Transverse colon (tissue), 4 donors: ENCODE results near the gene GOLGA6A. TPM values are rescaled to one million over a fixed set of nuclear protein-coding genes. Genes with fewer than 3 reads are reported as not detected.

ENCODE experiments used
- DNase-seq: peaks from one replicate; pipeline ENCODE4 v3.0.0-alpha.2; 2019
- H3K27ac ChIP-seq, 4 donors: fragments of 200-600 bp; sonication (generic); 2 replicates each; pipeline ENCODE4 v1.5.1; 2016 to 2018; ENCODE audit warnings: inconsistent platforms in 4 of 4
- H3K27me3 ChIP-seq: fragments of 200-600 bp; sonication (generic); 2 replicates; pipeline ENCODE4 v1.5.1; 2017; ENCODE audit warnings: inconsistent platforms
- H3K36me3 ChIP-seq, 4 donors: fragments of 200-600 bp; sonication (generic); 2 replicates each; pipeline ENCODE4 v1.5.1; 2017 to 2019; ENCODE audit warnings: inconsistent platforms in 4 of 4
- H3K4me1 ChIP-seq, 4 donors: fragments of 200-600 bp; sonication (generic); 2 replicates each; pipeline ENCODE4 v1.5.1; 2017 to 2020; ENCODE audit warnings: inconsistent platforms in 4 of 4
- H3K4me3 ChIP-seq, 4 donors: fragments of 200-600 bp; sonication (generic); 1 replicate in 1 of 4; 2 replicates in 3 of 4; pipeline versions ENCODE4 v1.5.1 to v1.6.1; 2017 to 2019; ENCODE audit warnings: inconsistent platforms in 4 of 4
- H3K9me3 ChIP-seq, 2 donors: fragments of 200-600 bp; sonication (generic); 2 replicates each; pipeline ENCODE4 v1.5.1; 2017 to 2019; ENCODE audit warnings: inconsistent platforms in 2 of 2
- EP300 ChIP-seq: sonication (generic); formaldehyde crosslinking; IDR thresholded peaks from one replicate; pipeline ENCODE4 v1.6.1; 2017; ENCODE audit warnings: antibody characterized with exemption, low read depth
- POLR2A ChIP-seq: fragments of 450-650 bp; IDR thresholded peaks from one replicate; pipeline ENCODE4 v1.6.1; 2016; ENCODE audit warnings: antibody characterized with exemption, mild to moderate bottlenecking, moderate library complexity
- POLR2AphosphoS5 ChIP-seq, 3 donors: sonication (generic); formaldehyde crosslinking; IDR thresholded peaks; one replicate each; pipeline ENCODE4 v1.6.1; 2016; ENCODE audit warnings: antibody characterized with exemption in 3 of 3
- WGBS, 2 donors: methylation state at CpG; one replicate each; pipeline ENCODE4 v1.1.5; 2018; ENCODE audit warnings: low coverage in 1 of 2; 5-methylcytosine and 5-hydroxymethylcytosine counted together
- in situ Hi-C, 4 donors: fragments of 200-750 bp; cut with MboI; loops; one replicate each; pipeline versions ENCODE4 v1.15.0 to v1.15.1; 2017; ENCODE audit warnings: low sequenced_read_pairs in 3 of 4, low pct_ligation_motif_present in 1 of 4, low pct_unique_long_range_greater_than_20kb in 1 of 4
- intact Hi-C: fragments of 100-400 bp; cut with DNase I; formaldehyde crosslinking; loops from one replicate; pipeline ENCODE4 v1.15.1; 2023; ENCODE audit warnings: low total_unique reads
- total RNA-seq, 4 donors: library from RNA; depleted of rRNA; stranded (reverse); fragments of >200 nt; gene quantifications; one replicate each; pipeline ENCODE4 v1.1.0, GENCODE V29; 2016
- TF ChIP-seq, protein P1 (sequence below), 5 experiments: fragments of 200-600 bp in 3 of 5; fragments of 450-650 bp in 2 of 5; sonication (generic) in 3 of 5; IDR thresholded peaks; 1 replicate in 2 of 5; 2 replicates in 3 of 5; pipeline ENCODE4 v1.5.1; 2016 to 2017; ENCODE audit warnings: antibody characterized with exemption in 5 of 5, inconsistent platforms in 3 of 5, mild to moderate bottlenecking in 2 of 5, moderate library complexity in 1 of 5

The GOLGA6A gene
- total RNA-seq, 4 donors from 2014 or later: not detected

DNA sequence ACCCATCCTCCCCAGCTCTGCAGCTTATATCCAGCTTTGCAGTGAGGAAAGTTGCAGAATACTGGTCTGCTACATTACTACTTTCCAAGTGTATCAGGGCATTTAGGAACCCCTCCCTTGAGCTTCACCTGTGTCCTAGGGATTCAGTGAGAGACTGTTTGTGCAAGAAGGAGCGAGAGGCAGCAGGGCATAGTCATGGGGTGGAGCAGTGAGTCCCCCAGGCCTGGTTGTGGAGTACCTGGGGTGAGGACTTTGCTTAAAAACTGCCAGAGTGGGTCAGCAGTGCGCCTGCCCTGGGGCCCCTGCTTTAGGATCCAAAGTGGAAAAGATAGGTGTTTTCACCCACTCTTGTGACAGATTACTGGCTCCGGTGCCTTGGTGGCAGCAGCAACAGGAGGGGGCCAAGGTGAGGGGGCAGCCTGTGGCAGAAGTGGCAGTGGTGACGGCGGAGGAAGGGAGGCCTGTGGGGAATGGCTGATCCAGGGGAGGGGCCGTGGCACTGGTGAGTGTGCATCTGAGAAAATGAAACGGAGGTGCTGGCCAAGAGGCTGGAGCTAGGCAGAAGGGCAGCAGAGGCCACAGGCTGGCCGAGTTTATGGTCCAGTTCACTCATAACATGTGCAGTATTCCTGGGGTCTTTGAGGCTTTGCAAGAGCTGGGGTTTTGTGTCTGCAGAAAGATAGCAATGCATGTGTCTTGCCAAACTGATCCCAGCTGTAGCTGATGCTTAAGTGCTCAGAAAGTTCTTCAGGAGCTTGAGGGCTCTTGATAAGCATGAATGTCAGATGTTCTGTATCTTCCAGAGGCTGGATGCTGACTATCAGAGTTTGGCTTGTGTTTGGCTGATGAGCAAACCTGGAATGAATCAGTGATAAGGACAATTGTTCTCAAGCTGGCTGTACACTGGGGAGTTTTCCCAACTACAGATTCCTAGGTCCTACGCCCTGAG is 43.4 kb downstream of the GOLGA6A start:
- in situ Hi-C loops (loop anchor here in 1 of 4 donors (10.0 kb wide), 1 partner anchor 54 kb away; no protein-coding TSS in a partner anchor), intact Hi-C loops (loop anchor here (2.0 kb wide), 1 partner anchor 66 kb away; no protein-coding TSS in a partner anchor)
- Histone ChIP-seq H3K27ac (peak overlapping the region; percentile 6 to 76 (median 64)), H3K36me3 (peaks cover 0 to 8% (median 0%) of the 10 kb centered on the region in 4 donors), H3K9me3 (no peaks in the 10 kb centered on the region), H3K4me3 (no peak overlapping the region), H3K4me1 (peaks cover 2 to 21% (median 11%) of the 10 kb centered on the region in 4 donors), H3K27me3 (no peaks in the 10 kb centered on the region)
- WGBS, 2 donors: 81% methylated on average over 8 of the region's 9 CpGs; no CpG with 5 or more reads in 1 of the 2 donors
- DNase-seq: no peak
- TF ChIP-seq POLR2AphosphoS5 (IDR thresholded peaks at IDR 0.05): no peak
- TF ChIP-seq POLR2A: no peak
- TF ChIP-seq EP300: no peak
- TF ChIP-seq, protein P1, sequence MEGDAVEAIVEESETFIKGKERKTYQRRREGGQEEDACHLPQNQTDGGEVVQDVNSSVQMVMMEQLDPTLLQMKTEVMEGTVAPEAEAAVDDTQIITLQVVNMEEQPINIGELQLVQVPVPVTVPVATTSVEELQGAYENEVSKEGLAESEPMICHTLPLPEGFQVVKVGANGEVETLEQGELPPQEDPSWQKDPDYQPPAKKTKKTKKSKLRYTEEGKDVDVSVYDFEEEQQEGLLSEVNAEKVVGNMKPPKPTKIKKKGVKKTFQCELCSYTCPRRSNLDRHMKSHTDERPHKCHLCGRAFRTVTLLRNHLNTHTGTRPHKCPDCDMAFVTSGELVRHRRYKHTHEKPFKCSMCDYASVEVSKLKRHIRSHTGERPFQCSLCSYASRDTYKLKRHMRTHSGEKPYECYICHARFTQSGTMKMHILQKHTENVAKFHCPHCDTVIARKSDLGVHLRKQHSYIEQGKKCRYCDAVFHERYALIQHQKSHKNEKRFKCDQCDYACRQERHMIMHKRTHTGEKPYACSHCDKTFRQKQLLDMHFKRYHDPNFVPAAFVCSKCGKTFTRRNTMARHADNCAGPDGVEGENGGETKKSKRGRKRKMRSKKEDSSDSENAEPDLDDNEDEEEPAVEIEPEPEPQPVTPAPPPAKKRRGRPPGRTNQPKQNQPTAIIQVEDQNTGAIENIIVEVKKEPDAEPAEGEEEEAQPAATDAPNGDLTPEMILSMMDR (IDR thresholded peaks at IDR 0.05): no peak

DNA sequence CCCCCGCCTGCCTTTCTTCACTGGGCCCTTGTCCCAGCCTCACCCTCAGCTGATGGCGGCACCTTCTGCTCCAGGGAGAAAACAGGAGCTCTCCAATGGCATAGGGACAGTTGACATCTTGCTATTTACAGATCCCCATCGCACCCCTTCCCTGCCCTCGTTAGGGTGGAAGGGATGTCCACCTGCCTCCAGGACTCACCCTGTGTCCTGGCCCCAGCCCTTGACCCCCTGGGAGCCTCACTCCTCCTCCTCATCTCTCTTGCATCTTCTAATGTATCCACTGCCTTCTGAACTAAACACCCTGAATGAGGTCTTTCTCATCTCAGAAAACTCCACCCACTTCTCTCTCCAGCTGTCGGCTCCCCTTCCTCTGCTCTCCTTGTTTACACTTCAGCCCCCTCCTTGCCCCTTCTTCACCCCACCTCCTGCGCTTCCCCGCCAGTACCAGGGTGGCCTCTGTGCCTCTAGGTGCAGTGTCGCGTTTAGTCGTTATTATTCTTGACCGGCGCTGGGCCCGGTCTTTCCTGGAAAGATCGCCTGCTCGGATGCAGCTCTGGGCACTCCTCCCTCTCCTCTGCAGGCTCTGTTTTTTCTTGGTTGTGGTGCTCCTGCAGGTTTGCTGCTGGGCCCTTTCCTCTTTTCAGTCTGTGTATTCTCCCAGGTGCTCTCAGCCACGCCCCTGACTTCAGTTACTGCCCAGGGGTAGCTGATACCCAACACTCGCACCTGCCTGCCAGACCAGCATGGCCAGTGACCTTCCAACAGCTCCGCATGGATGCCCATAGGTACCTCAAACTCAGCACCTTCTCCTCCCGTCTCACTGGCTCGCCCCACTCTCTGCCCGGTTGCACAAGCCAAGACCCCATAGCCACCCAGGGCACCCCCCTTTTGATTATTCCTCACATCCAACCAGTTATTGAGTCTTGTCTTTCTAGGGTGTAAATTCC is 44.9 kb downstream of the GOLGA6A start:
- TF ChIP-seq POLR2A (no peak), EP300 (no peak), POLR2AphosphoS5 (IDR thresholded peaks at IDR 0.05) (no peak)
- TF ChIP-seq, protein P1 (IDR thresholded peaks at IDR 0.05): no peak
- H3K27ac ChIP-seq: peak overlapping the region in 1 of 4 donors; percentile 34
- DNase-seq: no peak
- WGBS, 2 donors: 63 to 79% methylated on average over 9 to 21 of the region's 21 CpGs
- H3K27me3 ChIP-seq: no peaks in the 10 kb centered on the region
- peaks cover 0 to 8% (median 0%) of the 10 kb centered on the region in 4 donors for H3K36me3 ChIP-seq
- H3K4me3 ChIP-seq: no peak overlapping the region
- H3K9me3 ChIP-seq: no peaks in the 10 kb centered on the region
- intact Hi-C loops (loop anchor here (2.0 kb wide), 1 partner anchor 65 kb away; no protein-coding TSS in a partner anchor), in situ Hi-C loops (loop anchor here in 1 of 4 donors (10.0 kb wide), 1 partner anchor 53 kb away; no protein-coding TSS in a partner anchor)
- peaks cover 2 to 21% (median 11%) of the 10 kb centered on the region in 4 donors for H3K4me1 ChIP-seq

DNA sequence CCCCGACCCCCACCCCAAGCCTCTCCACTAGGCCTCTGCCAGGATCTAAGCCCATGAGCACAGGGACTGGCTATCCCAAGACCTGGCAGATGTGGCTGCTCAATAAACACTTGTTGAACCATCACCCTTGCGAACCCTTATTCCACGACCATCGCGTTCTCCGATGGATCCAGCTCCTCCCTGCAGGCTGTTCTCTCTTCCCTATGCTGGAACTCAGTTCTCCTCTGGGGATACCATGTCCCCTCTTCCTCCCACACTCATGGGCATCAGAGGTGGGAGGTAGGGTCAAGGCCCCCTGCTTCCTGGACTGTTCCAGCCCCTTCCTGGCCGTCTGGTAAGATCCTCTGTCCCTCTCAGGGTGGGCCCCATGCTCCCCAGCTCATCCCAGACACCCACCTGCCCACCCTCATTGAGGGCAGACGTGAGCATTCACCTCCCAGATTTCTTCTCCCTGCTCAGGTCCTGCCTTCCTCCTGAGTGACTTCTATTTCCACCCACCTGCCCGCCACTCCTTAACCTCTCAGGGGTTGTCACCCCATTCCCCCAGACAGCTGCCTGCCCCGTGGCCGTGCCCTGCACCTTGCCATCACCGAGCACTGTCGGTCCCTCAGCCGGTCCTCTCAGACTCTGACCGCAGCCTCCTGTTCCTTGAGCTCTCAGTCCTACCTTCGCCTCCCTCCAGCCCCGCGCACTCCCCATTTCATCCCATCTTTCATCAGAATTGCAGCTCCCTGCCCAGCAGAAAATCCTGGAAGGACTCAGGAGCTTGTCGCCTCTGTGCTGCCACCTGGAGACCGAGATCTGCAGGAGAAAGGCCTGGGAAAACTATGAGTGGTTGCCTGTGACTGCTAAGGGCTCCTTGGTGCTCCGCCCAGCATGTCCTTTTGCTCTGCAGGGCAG is 45.8 kb downstream of the GOLGA6A start:
- in situ Hi-C loops: loop anchor here in 1 of 4 donors (10.0 kb wide), 1 partner anchor 52 kb away; no protein-coding TSS in a partner anchor
- no peaks in the 10 kb centered on the region for H3K27me3 ChIP-seq
- 78 to 83% methylated on average over 10 to 21 of the region's 21 CpGs for WGBS, 2 donors
- H3K27ac ChIP-seq: peak overlapping the region in 1 of 4 donors; percentile 34
- no peak overlapping the region for H3K4me3 ChIP-seq
- intact Hi-C loops: no loop called here
- H3K4me1 ChIP-seq: peaks cover 2 to 21% (median 8%) of the 10 kb centered on the region in 4 donors
- peaks cover 0 to 8% (median 0%) of the 10 kb centered on the region in 4 donors for H3K36me3 ChIP-seq
- TF ChIP-seq, protein P1 (IDR thresholded peaks at IDR 0.05): peak; percentile 48 to 57 (median 52)
- TF ChIP-seq POLR2AphosphoS5 (IDR thresholded peaks at IDR 0.05): no peak
- H3K9me3 ChIP-seq: no peaks in the 10 kb centered on the region
- peak; percentile 64 for DNase-seq
